ENCODE data around the gene ARIH2.

Gene ARIH2

DNA sequence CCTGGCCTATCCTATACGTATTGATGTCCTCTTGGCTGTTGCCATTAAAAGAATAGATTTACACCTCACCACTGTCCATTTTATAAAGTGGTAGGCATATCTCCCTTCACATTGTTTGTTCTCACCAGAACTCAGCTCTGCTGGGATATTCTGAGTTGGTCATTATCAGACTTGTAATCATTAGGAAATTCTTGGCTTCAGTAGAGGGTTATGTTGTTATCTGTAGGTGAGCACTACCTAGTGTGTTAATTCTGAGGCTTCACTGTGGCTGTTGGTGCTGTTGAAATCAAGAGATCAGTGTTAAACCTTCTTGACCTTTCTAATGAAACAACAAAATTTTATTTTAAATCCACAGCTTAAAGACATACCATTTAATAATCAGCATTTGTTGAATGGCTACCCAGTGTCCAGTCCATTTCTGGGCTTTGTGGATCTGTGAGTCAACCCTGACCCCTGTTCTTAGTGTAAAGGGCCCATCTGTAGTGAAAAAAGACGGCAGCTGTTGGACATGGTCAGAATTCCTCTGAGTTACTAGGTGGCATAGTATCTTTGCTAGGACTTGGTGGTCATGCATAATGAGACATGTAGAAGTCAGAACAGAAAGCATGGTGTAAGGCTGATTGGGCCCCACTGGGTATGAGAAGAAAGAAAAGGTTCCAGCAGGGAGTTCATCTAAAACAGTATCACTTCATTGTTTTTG is 38.5 kb downstream of the ARIH2 start:
- Histone ChIP-seq H3K4me2 (ENCODE audit: low read length) (no peak overlapping the region), H4K20me1 (ENCODE audit: insufficient read depth, low read length) (peaks cover 4% of the 10 kb centered on the region; the same call in 1 of the 2 replicates), H3K4me1 (ENCODE audit: low read length) (no peaks in the 10 kb centered on the region), H3K4me3 (ENCODE audit: low read length) (no peak overlapping the region), H3K27me3 (ENCODE audit: low read depth, low read length) (no peaks in the 10 kb centered on the region), H3K9me3 (ENCODE audit: insufficient read depth, low read length) (no peaks in the 10 kb centered on the region), H3K9ac (ENCODE audit: low read length) (no peak overlapping the region), H2AFZ (ENCODE audit: low read depth, low read length) (no peak overlapping the region), H3K36me3 (replicated peaks; ENCODE audit: low read depth, low read length) (peaks cover 23% of the 10 kb centered on the region), H3K79me2 (ENCODE audit: low read length) (peaks cover 44% of the 10 kb centered on the region), H3K27ac (ENCODE audit: low read length) (no peak overlapping the region)
- TF ChIP-seq, protein P1, sequence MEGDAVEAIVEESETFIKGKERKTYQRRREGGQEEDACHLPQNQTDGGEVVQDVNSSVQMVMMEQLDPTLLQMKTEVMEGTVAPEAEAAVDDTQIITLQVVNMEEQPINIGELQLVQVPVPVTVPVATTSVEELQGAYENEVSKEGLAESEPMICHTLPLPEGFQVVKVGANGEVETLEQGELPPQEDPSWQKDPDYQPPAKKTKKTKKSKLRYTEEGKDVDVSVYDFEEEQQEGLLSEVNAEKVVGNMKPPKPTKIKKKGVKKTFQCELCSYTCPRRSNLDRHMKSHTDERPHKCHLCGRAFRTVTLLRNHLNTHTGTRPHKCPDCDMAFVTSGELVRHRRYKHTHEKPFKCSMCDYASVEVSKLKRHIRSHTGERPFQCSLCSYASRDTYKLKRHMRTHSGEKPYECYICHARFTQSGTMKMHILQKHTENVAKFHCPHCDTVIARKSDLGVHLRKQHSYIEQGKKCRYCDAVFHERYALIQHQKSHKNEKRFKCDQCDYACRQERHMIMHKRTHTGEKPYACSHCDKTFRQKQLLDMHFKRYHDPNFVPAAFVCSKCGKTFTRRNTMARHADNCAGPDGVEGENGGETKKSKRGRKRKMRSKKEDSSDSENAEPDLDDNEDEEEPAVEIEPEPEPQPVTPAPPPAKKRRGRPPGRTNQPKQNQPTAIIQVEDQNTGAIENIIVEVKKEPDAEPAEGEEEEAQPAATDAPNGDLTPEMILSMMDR (IDR thresholded peaks at IDR 0.05; ENCODE audit: low read depth, low read length): no peak

DNA sequence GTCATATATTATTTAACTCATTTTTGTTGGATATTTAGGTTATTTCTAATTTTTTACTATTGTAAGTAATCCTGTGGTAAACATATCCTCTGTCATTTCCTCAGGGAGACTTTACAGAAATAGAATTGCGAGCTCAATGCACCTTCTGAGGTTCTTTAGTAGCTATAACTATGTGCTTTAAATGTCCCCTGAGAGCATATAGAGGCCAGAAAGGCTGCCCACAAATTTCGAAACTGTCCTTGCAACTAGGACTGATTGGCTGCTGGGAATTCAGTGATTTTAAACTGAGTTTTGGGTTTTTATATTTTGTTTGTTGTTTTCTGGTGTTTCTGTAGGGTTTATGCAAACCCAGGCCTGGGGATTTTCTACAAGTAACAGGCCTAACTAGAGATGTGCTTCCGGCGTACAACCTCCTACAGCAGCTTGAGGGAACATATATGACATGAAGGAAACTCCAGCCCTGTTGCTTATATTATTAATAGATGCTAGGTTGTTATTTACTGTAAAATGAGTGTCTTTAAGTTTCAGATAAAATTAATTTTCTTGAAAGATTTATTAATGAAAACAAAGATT is 42.3 kb downstream of the ARIH2 start:
- H3K4me1 ChIP-seq (ENCODE audit: low read length): no peaks in the 10 kb centered on the region
- H3K36me3 ChIP-seq (replicated peaks; ENCODE audit: low read depth, low read length): peaks cover 18% of the 10 kb centered on the region
- peaks cover 4% of the 10 kb centered on the region; the same call in 1 of the 2 replicates for H4K20me1 ChIP-seq (ENCODE audit: insufficient read depth, low read length)
- no peak overlapping the region for H3K27ac ChIP-seq (ENCODE audit: low read length)
- H3K4me3 ChIP-seq (ENCODE audit: low read length): no peak overlapping the region
- no peaks in the 10 kb centered on the region for H3K9me3 ChIP-seq (ENCODE audit: insufficient read depth, low read length)
- no peaks in the 10 kb centered on the region for H3K27me3 ChIP-seq (ENCODE audit: low read depth, low read length)
- TF ChIP-seq EZH2phosphoT487 (IDR thresholded peaks at IDR 0.05; ENCODE audit: low read depth): no peak
- TF ChIP-seq, protein P1 (IDR thresholded peaks at IDR 0.05; ENCODE audit: low read depth, low read length): no peak
- no peak overlapping the region for H3K9ac ChIP-seq (ENCODE audit: low read length)
- H3K4me2 ChIP-seq (ENCODE audit: low read length): no peak overlapping the region
- no peak overlapping the region for H2AFZ ChIP-seq (ENCODE audit: low read depth, low read length)
- H3K79me2 ChIP-seq (ENCODE audit: low read length): peaks cover 24% of the 10 kb centered on the region

DNA sequence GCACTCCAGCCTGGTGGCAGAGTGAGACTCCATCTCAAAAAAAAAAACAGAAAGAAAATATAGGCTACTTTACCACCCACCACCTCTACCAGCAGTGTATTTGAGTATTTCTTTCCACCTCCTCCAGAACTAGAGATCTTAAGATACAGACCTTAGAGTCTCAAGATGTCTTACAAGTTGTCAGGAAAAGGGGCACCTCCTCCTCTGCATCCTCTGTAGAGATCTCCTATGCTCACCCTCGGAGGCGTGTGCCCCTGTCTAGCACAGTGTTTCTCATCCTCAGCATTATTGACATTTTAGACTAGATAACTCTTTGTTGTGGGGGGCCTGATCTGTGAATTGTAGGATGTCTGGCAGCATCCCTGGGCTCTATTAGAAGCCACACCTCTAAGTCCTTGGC is 43.7 kb downstream of the ARIH2 start:
- H3K36me3 ChIP-seq (replicated peaks; ENCODE audit: low read depth, low read length): peaks cover 28% of the 10 kb centered on the region
- peaks cover 16% of the 10 kb centered on the region for H3K79me2 ChIP-seq (ENCODE audit: low read length)
- H4K20me1 ChIP-seq (ENCODE audit: insufficient read depth, low read length): peaks cover 2% of the 10 kb centered on the region; the same call in 1 of the 2 replicates

DNA sequence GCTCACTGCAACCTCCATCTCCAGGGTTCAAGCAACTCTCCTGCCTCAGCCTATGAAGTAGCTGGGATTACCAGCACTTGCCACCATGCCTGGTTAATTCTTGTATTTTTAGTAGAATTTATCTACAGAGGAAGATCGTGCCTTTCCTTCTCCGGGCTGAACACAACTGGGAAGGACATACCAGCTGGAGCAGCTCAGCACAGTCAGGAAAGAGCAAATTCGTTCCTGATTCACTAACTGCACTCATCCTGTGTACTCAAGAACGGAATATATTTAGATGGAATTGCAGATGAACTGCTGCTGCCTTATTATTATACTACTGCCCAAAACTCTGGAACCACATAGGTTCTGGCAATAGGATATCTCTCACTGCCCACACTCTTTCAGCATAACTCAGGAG is 44.3 kb downstream of the ARIH2 start:
- H3K36me3 ChIP-seq (replicated peaks; ENCODE audit: low read depth, low read length): peaks cover 29% of the 10 kb centered on the region
- no peak overlapping the region for H3K9ac ChIP-seq (ENCODE audit: low read length)
- TF ChIP-seq, protein P1 (IDR thresholded peaks at IDR 0.05; ENCODE audit: low read depth, low read length): no peak
- no peak for TF ChIP-seq EZH2phosphoT487 (IDR thresholded peaks at IDR 0.05; ENCODE audit: low read depth)
- no peaks in the 10 kb centered on the region for H3K4me1 ChIP-seq (ENCODE audit: low read length)
- H3K4me3 ChIP-seq (ENCODE audit: low read length): no peak overlapping the region
- H2AFZ ChIP-seq (ENCODE audit: low read depth, low read length): no peak overlapping the region
- no peaks in the 10 kb centered on the region for H3K9me3 ChIP-seq (ENCODE audit: insufficient read depth, low read length)
- no peak overlapping the region for H3K27ac ChIP-seq (ENCODE audit: low read length)
- peaks cover 10% of the 10 kb centered on the region for H3K79me2 ChIP-seq (ENCODE audit: low read length)
- no peaks in the 10 kb centered on the region for H3K27me3 ChIP-seq (ENCODE audit: low read depth, low read length)
- no peaks in the 10 kb centered on the region for H4K20me1 ChIP-seq (ENCODE audit: insufficient read depth, low read length)
- H3K4me2 ChIP-seq (ENCODE audit: low read length): no peak overlapping the region

More for the DNA sequence above, 43.7 kb downstream of the ARIH2 start:
- Histone ChIP-seq H2AFZ (ENCODE audit: low read depth, low read length) (no peak overlapping the region), H3K9ac (ENCODE audit: low read length) (no peak overlapping the region), H3K27ac (ENCODE audit: low read length) (no peak overlapping the region), H3K27me3 (ENCODE audit: low read depth, low read length) (no peaks in the 10 kb centered on the region), H3K4me1 (ENCODE audit: low read length) (no peaks in the 10 kb centered on the region), H3K4me3 (ENCODE audit: low read length) (no peak overlapping the region), H3K4me2 (ENCODE audit: low read length) (no peak overlapping the region), H3K9me3 (ENCODE audit: insufficient read depth, low read length) (no peaks in the 10 kb centered on the region)
- TF ChIP-seq EZH2phosphoT487 (IDR thresholded peaks at IDR 0.05; ENCODE audit: low read depth): no peak
- TF ChIP-seq, protein P1 (IDR thresholded peaks at IDR 0.05; ENCODE audit: low read depth, low read length): no peak
